Mucosa of descending colon (tissue), 3 donors: ENCODE measurements around the gene SAP30L. TPM values are rescaled to one million over a fixed set of nuclear protein-coding genes. Genes with fewer than 3 reads are reported as not detected.

Experiments used
- ATAC-seq: fragments of 200-7000 bp; cut with Tn5 transposase; one replicate; pipeline ENCODE4 v1.9.1; 2020; ENCODE audit warnings: mild to moderate bottlenecking, moderate library complexity
- DNase-seq, 3 donors: peaks; one replicate each; pipeline ENCODE4 v3.0.0-alpha.2; 2020
- H3K36me3 ChIP-seq: fragments of 200-600 bp; one replicate; pipeline ENCODE4 v1.8.0; 2021; ENCODE audit warnings: low read depth, mild to moderate bottlenecking
- H3K4me1 ChIP-seq: fragments of 200-600 bp; one replicate; pipeline ENCODE4 v1.8.0; 2021; ENCODE audit warnings: low read depth, mild to moderate bottlenecking
- H3K4me3 ChIP-seq: fragments of 200-600 bp; one replicate; pipeline ENCODE4 v1.8.0; 2021; ENCODE audit warnings: mild to moderate bottlenecking
- H3K9me3 ChIP-seq: fragments of 200-600 bp; one replicate; pipeline ENCODE4 v1.8.0; 2021; ENCODE audit warnings: mild to moderate bottlenecking
- CTCF ChIP-seq: fragments of 200-600 bp; IDR thresholded peaks from one replicate; pipeline ENCODE4 v1.8.0; 2022; ENCODE audit warnings: antibody characterized with exemption, mild to moderate bottlenecking
- intact Hi-C, 2 donors: fragments of 100-400 bp; cut with DNase I in 1 of 2; cut with micrococcal nuclease in 1 of 2; formaldehyde crosslinking; loops; one replicate each; pipeline versions ENCODE4 v1.11.0 to v1.11.1; 2022; cut with DNase I, micrococcal nuclease
- total RNA-seq, 3 donors: library from RNA; stranded (reverse); fragmentation: NEBNext Ultra II Directional in 2 of 3; extraction: Animal tissue kit (Norgen Biotek cat#: 25700) in 2 of 3; gene quantifications; one replicate each; pipeline versions ENCODE4 v1.2.1 to v1.2.4, GENCODE V29; 2021 to 2023
- donor health status: DM: no; HTN: no; CAD: no; lungs with moderate emphysema.
- donor health status: DM: no; HTN: no; CAD: no.
- donor health status: DM: no; HTN: yes; CAD: no.

The SAP30L gene
- total RNA-seq, 3 donors from 2014 or later = 55.0 to 65.6 (median 63.5) TPM

GRCh38 chr5:154419236-154419635 is 26.6 kb upstream of the SAP30L start:
- DNase-seq = no peak

GRCh38 chr5:154421868-154422267 is 23.9 kb upstream of the SAP30L start:
- Histone ChIP-seq H3K4me3 (no peak overlapping the region), H3K36me3 (peaks cover 4% of the 10 kb centered on the region), H3K4me1 (no peaks in the 10 kb centered on the region), H3K9me3 (no peaks in the 10 kb centered on the region)
- DNase-seq = no peak
- intact Hi-C loops = no loop called here
- no peak for ATAC-seq
- TF ChIP-seq CTCF = no peak

More at GRCh38 chr5:154419236-154419635, 26.6 kb upstream of the SAP30L start:
- no peaks in the 10 kb centered on the region for H3K4me1 ChIP-seq
- H3K36me3 ChIP-seq = peaks cover 4% of the 10 kb centered on the region
- TF ChIP-seq CTCF = no peak
- intact Hi-C loops = no loop called here
- H3K9me3 ChIP-seq = no peaks in the 10 kb centered on the region
- ATAC-seq = no peak
- no peak overlapping the region for H3K4me3 ChIP-seq

- DNase-seq = no peak
- no peak for TF ChIP-seq CTCF
- no peaks in the 10 kb centered on the region for H3K9me3 ChIP-seq
- intact Hi-C loops = no loop called here
- H3K36me3 ChIP-seq = peaks cover 4% of the 10 kb centered on the region
- H3K4me1 ChIP-seq = no peaks in the 10 kb centered on the region
- no peak for ATAC-seq
- H3K4me3 ChIP-seq = no peak overlapping the region
These were observed 23.5 kb upstream of the SAP30L start for GRCh38 chr5:154422298-154422697.

- no peaks in the 10 kb centered on the region for H3K9me3 ChIP-seq
- ATAC-seq (no peak), DNase-seq (no peak)
- no peak for TF ChIP-seq CTCF
- no peaks in the 10 kb centered on the region for H3K36me3 ChIP-seq
- H3K4me1 ChIP-seq = no peaks in the 10 kb centered on the region
- intact Hi-C loops = no loop called here
- no peak overlapping the region for H3K4me3 ChIP-seq
These were observed 17.6 kb upstream of the SAP30L start for GRCh38 chr5:154428208-154428607.

- no peak for ATAC-seq
These were observed 16.5 kb upstream of the SAP30L start for GRCh38 chr5:154429341-154429740.

More at GRCh38 chr5:154429341-154429740, 16.5 kb upstream of the SAP30L start:
- H3K36me3 ChIP-seq = no peaks in the 10 kb centered on the region
- no peaks in the 10 kb centered on the region for H3K9me3 ChIP-seq
- TF ChIP-seq CTCF = no peak
- no peak for DNase-seq
- intact Hi-C loops = no loop called here
- no peaks in the 10 kb centered on the region for H3K4me1 ChIP-seq
- no peak overlapping the region for H3K4me3 ChIP-seq
